ENCODE data around the gene RGS12. TPM values are rescaled to one million over a fixed set of nuclear protein-coding genes. Genes with fewer than 3 reads are reported as not detected.

The RGS12 gene
- total RNA-seq, 1 experiment from 2014 or later, result 53.9 TPM

DNA sequence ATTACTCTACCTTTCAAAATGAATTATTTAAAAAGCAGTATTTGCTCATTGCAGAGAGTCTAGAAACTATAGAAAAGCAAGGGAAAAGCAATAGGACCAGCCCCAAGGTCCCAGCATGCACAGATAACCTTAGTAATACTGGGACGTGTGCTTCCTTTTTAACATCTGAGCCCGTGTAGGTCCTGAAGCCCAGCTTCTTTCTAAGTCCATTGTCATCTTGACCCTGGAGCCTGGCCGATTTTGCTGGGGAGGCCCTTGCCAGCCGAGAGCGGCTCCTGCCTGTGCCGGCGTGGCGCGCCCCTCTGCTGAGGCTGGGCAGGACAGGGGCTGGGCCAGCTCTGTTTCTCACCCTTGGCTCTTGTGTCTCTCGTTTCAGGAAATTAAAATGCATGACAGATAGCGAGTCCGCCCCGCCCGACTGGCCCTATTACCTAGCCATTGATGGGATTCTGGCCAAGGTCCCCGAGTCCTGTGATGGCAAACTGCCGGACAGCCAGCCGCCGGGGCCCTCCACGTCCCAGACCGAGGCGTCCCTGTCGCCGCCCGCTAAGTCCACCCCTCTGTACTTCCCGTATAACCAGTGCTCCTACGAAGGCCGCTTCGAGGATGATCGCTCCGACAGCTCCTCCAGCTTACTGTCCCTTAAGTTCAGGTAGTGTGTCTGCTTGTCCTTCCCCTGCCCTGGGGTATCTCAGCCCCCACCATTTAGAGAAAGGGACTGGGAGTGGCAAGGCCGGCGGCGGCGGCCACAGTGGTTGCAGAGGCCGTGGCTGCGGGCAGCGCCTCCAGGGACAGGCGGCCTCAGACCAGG lies 39.8 kb upstream of the RGS12 start:
- no peak overlapping the region for H3K4me3 ChIP-seq (ENCODE audit: low read depth, low read length, poor library complexity, severe bottlenecking)
- POLR2A ChIA-PET (ENCODE audit: low non-redundant PET), result no interaction called here
- H3K4me1 ChIP-seq (ENCODE audit: insufficient read depth, low read length, poor library complexity, severe bottlenecking), result peaks cover 6% of the 10 kb centered on the region
- no peaks in the 10 kb centered on the region for H3K9me3 ChIP-seq (ENCODE audit: low read depth, low read length, poor library complexity, severe bottlenecking)
- no peaks in the 10 kb centered on the region for H3K36me3 ChIP-seq (ENCODE audit: insufficient read depth, low read length, poor library complexity, severe bottlenecking)
- no TSS peak for BruUV-seq (replicated peaks)
- no peak for TF ChIP-seq CTCF (conservative IDR thresholded peaks at IDR 0.05; ENCODE audit: low read depth, low read length)
- TF ChIP-seq EZH2 (IDR thresholded peaks at IDR 0.05; ENCODE audit: borderline replicate concordance, low read depth, low read length, poor library complexity, severe bottlenecking), result no peak
- no peak overlapping the region for H3K27ac ChIP-seq (ENCODE audit: low read depth, low read length, poor library complexity, severe bottlenecking)
- H3K27me3 ChIP-seq (replicated peaks; ENCODE audit: insufficient read depth, low read depth, low read length, poor library complexity), result no peaks in the 10 kb centered on the region
- intact Hi-C loops (cut with micrococcal nuclease; ENCODE audit: unreplicated experiment), result no loop called here
- CTCF ChIA-PET, result no interaction called here
- DNase-seq (ENCODE audit: low spot score), result no peak

GRCh38 chr4:3253808-3254207 lies 39.0 kb upstream of the RGS12 start:
- no peaks in the 10 kb centered on the region for H3K9me3 ChIP-seq (ENCODE audit: low read depth, low read length, poor library complexity, severe bottlenecking)
- no peaks in the 10 kb centered on the region for H3K27me3 ChIP-seq (replicated peaks; ENCODE audit: insufficient read depth, low read depth, low read length, poor library complexity)
- TF ChIP-seq CTCF (conservative IDR thresholded peaks at IDR 0.05; ENCODE audit: low read depth, low read length) (no peak), EZH2 (IDR thresholded peaks at IDR 0.05; ENCODE audit: borderline replicate concordance, low read depth, low read length, poor library complexity, severe bottlenecking) (no peak)
- H3K36me3 ChIP-seq (ENCODE audit: insufficient read depth, low read length, poor library complexity, severe bottlenecking), result no peaks in the 10 kb centered on the region
- DNase-seq (ENCODE audit: low spot score), result no peak
- intact Hi-C loops (cut with micrococcal nuclease; ENCODE audit: unreplicated experiment), result no loop called here
- ChIA-PET CTCF (no interaction called here), POLR2A (ENCODE audit: low non-redundant PET) (no interaction called here)
- no TSS peak for BruUV-seq (replicated peaks)
- no peak overlapping the region for H3K4me3 ChIP-seq (ENCODE audit: low read depth, low read length, poor library complexity, severe bottlenecking)
- H3K4me1 ChIP-seq (ENCODE audit: insufficient read depth, low read length, poor library complexity, severe bottlenecking), result peaks cover 6% of the 10 kb centered on the region
- H3K27ac ChIP-seq (ENCODE audit: low read depth, low read length, poor library complexity, severe bottlenecking), result no peak overlapping the region

DNA sequence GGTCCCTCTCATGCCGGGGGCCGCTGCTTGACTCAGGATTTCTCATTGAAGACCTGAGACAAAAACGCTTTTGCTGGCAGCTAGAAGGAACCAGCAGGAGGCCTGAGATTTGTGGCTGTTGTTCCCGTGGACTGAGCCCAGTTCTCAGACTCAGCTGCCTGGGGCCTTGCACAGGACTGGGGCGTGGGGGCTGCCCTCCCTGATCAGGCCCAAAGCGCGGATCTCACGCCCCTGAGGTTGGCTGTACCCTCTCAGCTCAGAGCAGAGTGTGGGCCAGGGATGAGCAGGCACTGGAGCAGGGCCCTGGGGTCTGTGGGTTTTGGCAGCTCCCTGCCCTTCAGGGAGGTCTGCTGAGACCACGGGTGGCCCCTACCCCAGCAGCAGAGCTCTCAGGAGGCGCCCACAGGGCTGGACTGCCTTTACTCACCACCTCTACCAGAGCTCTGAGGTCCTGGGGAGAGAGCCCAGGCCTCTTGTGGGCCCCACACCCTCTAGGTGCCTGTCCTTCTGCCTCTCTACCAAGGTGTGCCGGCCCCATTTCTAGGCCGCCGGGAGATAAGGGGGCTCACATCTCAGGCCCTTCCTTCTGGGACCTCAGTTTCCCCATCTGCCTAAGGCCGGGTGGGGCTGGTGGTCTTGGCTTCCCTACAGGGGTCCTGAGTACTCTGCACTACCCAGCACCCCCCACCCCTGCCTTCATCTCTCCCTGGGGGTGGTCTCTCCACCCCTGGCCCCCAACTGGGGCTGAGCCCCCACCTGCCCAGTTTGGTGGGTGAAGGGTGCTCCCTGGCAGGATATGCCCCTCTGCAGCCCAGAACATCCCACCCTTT lies 38.3 kb upstream of the RGS12 start:
- intact Hi-C loops (cut with micrococcal nuclease; ENCODE audit: unreplicated experiment), result no loop called here
- no peak for DNase-seq (ENCODE audit: low spot score)
- TF ChIP-seq EZH2 (IDR thresholded peaks at IDR 0.05; ENCODE audit: borderline replicate concordance, low read depth, low read length, poor library complexity, severe bottlenecking), result no peak
- TF ChIP-seq CTCF (conservative IDR thresholded peaks at IDR 0.05; ENCODE audit: low read depth, low read length), result no peak
- no peaks in the 10 kb centered on the region for H3K36me3 ChIP-seq (ENCODE audit: insufficient read depth, low read length, poor library complexity, severe bottlenecking)
- no peak overlapping the region for H3K4me3 ChIP-seq (ENCODE audit: low read depth, low read length, poor library complexity, severe bottlenecking)
- CTCF ChIA-PET, result no interaction called here
- no peaks in the 10 kb centered on the region for H3K27me3 ChIP-seq (replicated peaks; ENCODE audit: insufficient read depth, low read depth, low read length, poor library complexity)
- no peak overlapping the region for H3K27ac ChIP-seq (ENCODE audit: low read depth, low read length, poor library complexity, severe bottlenecking)
- H3K9me3 ChIP-seq (ENCODE audit: low read depth, low read length, poor library complexity, severe bottlenecking), result no peaks in the 10 kb centered on the region
- peaks cover 6% of the 10 kb centered on the region for H3K4me1 ChIP-seq (ENCODE audit: insufficient read depth, low read length, poor library complexity, severe bottlenecking)
- POLR2A ChIA-PET (ENCODE audit: low non-redundant PET), result no interaction called here
- no TSS peak for BruUV-seq (replicated peaks)

Data from A673 (cell line).